ENCODE results near the gene FLYWCH2.
"Not testable (repeated sequence)": the region's sequence is repeated elsewhere in the genome, so short reads cannot be mapped to it uniquely, and the experiment has no call there.

Gene FLYWCH2

DNA sequence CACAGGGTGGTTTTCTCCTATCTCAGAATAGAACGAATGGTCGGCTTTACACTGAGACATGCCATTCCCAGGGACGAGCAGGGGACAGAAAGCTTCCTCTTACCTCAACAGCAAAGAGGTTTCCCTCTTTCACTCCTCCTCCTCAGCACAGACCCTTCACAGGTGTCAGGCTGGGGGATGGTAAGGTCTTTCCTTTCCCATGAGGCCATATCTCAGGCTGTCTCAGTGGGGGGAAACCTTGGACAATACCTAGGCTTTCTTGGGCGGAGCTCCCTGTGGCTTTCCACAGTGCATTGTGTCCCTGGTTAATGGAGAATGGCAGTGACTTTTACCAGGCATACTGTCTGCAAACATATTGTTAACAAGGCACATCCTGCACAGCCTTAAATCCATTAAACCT, 45.1 kb downstream of the FLYWCH2 start:
- Histone ChIP-seq H3K36me3 (replicated peaks in 1 of 2; ENCODE audit: control insufficient read depth in 2 of 2, insufficient read depth in 2 of 2, low read length in 2 of 2) (peaks cover 0 to 16% of the 10 kb centered on the region in 2 donors), H3K4me1 (ENCODE audit: control insufficient read depth in 2 of 2, insufficient read depth in 1 of 2, low read depth in 1 of 2, low read length in 2 of 2) (peaks cover 0 to 17% of the 10 kb centered on the region in 2 donors)
- not testable (repeated sequence) for H2BK12ac ChIP-seq (ENCODE audit: low read length); H3K4me2 ChIP-seq (ENCODE audit: insufficient read depth, low read length, poor library complexity, severe bottlenecking); H3K14ac ChIP-seq (ENCODE audit: low read length); H3K18ac ChIP-seq (ENCODE audit: low read length); H3K79me1 ChIP-seq (ENCODE audit: low read depth, low read length); H2BK15ac ChIP-seq (ENCODE audit: low read length); H4K91ac ChIP-seq (ENCODE audit: low read depth, low read length, poor library complexity); H3K4me3 ChIP-seq (ENCODE audit: low read length in 2 of 2); H2BK5ac ChIP-seq (ENCODE audit: low read length); H3K23ac ChIP-seq (ENCODE audit: low read depth, low read length, poor library complexity); H2BK120ac ChIP-seq (ENCODE audit: low read depth, low read length); H3K9ac ChIP-seq (ENCODE audit: low read depth, low read length, poor library complexity); H2AFZ ChIP-seq (ENCODE audit: low read length); DNase-seq (ENCODE audit: low spot score); H2AK5ac ChIP-seq (ENCODE audit: low read depth, low read length); H3K27me3 ChIP-seq (ENCODE audit: control insufficient read depth in 3 of 3, insufficient read depth in 3 of 3, low read depth in 1 of 3, low read length in 3 of 3); H3K27ac ChIP-seq (replicated peaks; ENCODE audit: low read length); H3K9me3 ChIP-seq (replicated peaks in 1 of 2; ENCODE audit: control insufficient read depth in 2 of 2, insufficient read depth in 1 of 2, low read depth in 1 of 2, low read length in 2 of 2); H4K8ac ChIP-seq (ENCODE audit: low read depth, low read length); H3K4ac ChIP-seq (ENCODE audit: low read length)
- no CpG with 5 or more reads among the region's 4 CpGs for WGBS, 2 donors (ENCODE audit: extremely low coverage in 2 of 2, insufficient read length in 2 of 2, insufficient replicate concordance in 1 of 2)

DNA sequence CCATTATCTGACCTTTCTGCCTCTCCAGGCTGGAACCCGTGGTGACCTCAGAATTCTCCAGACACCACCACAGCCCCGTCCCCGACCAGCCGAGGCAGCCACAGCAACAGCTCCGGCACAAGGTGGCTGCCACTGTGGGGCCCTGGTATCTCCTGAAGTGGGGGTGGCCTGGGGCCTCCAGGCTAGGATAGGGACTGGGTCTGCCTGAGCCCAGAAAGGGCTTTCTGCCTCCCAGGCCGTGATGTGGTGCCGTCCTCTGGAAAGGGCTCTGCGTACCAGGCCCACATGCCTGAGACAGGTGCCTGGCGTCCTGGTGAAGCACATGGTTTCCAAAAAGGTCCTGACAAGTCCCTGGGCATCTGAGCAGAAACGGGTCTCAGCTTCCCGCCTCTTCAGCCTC, 45.8 kb downstream of the FLYWCH2 start:
- Histone ChIP-seq H2BK5ac (ENCODE audit: low read length) (no peak overlapping the region), H3K18ac (ENCODE audit: low read length) (peak overlapping the region; percentile 72), H2BK12ac (ENCODE audit: low read length) (no peak overlapping the region), H3K27ac (replicated peaks; ENCODE audit: low read length) (no peak overlapping the region), H2BK15ac (ENCODE audit: low read length) (no peak overlapping the region), H4K91ac (ENCODE audit: low read depth, low read length, poor library complexity) (no peak overlapping the region), H3K79me1 (ENCODE audit: low read depth, low read length) (peaks cover 5% of the 10 kb centered on the region), H3K27me3 (ENCODE audit: control insufficient read depth in 3 of 3, insufficient read depth in 3 of 3, low read depth in 1 of 3, low read length in 3 of 3) (no peaks in the 10 kb centered on the region), H4K8ac (ENCODE audit: low read depth, low read length) (no peak overlapping the region), H3K4ac (ENCODE audit: low read length) (no peak overlapping the region), H3K4me3 (ENCODE audit: low read length in 2 of 2) (no peak overlapping the region), H3K9ac (ENCODE audit: low read depth, low read length, poor library complexity) (no peak overlapping the region), H3K14ac (ENCODE audit: low read length) (peak overlapping the region; percentile 38), H3K23ac (ENCODE audit: low read depth, low read length, poor library complexity) (no peak overlapping the region), H2BK120ac (ENCODE audit: low read depth, low read length) (no peak overlapping the region), H3K4me2 (ENCODE audit: insufficient read depth, low read length, poor library complexity, severe bottlenecking) (no peak overlapping the region), H2AK5ac (ENCODE audit: low read depth, low read length) (peak overlapping the region; percentile 61), H3K9me3 (replicated peaks in 1 of 2; ENCODE audit: control insufficient read depth in 2 of 2, insufficient read depth in 1 of 2, low read depth in 1 of 2, low read length in 2 of 2) (no peaks in the 10 kb centered on the region), H2AFZ (ENCODE audit: low read length) (no peak overlapping the region), H3K4me1 (ENCODE audit: control insufficient read depth in 2 of 2, insufficient read depth in 1 of 2, low read depth in 1 of 2, low read length in 2 of 2) (peaks cover 0 to 17% of the 10 kb centered on the region in 2 donors), H3K36me3 (replicated peaks in 1 of 2; ENCODE audit: control insufficient read depth in 2 of 2, insufficient read depth in 2 of 2, low read length in 2 of 2) (peaks cover 0 to 19% of the 10 kb centered on the region in 2 donors)
- no CpG with 5 or more reads among the region's 11 CpGs for WGBS, 2 donors (ENCODE audit: extremely low coverage in 2 of 2, insufficient read length in 2 of 2, insufficient replicate concordance in 1 of 2)
- no peak for DNase-seq (ENCODE audit: low spot score)

DNA sequence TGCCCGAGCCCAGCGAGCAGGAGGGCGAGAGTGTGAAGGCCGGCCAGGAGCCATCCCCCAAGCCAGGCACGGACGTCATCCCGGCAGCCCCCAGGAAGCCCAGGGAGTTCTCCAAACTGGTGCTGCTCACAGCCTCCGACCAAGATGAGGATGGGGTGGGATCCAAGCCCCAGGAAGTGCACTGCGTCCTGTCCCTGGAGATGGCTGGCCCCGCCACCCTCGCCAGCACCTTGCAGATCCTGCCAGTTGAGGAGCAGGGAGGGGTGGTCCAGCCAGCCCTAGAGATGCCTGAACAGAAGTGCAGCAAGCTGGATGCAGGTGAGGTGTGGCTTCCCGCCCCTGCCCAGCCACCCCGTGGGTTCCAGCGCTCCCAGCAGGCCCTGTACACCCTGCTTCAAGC, 46.7 kb downstream of the FLYWCH2 start:
- H4K91ac ChIP-seq (ENCODE audit: low read depth, low read length, poor library complexity), result no peak overlapping the region
- H2BK15ac ChIP-seq (ENCODE audit: low read length), result no peak overlapping the region
- no peak overlapping the region for H3K23ac ChIP-seq (ENCODE audit: low read depth, low read length, poor library complexity)
- H3K4me1 ChIP-seq (ENCODE audit: control insufficient read depth in 2 of 2, insufficient read depth in 1 of 2, low read depth in 1 of 2, low read length in 2 of 2), result peaks cover 0 to 17% of the 10 kb centered on the region in 2 donors
- no peak overlapping the region for H2AK5ac ChIP-seq (ENCODE audit: low read depth, low read length)
- DNase-seq (ENCODE audit: low spot score), result no peak
- peaks cover 5% of the 10 kb centered on the region for H3K79me1 ChIP-seq (ENCODE audit: low read depth, low read length)
- H2BK12ac ChIP-seq (ENCODE audit: low read length), result no peak overlapping the region
- peaks cover 3 to 28% of the 10 kb centered on the region in 2 donors for H3K36me3 ChIP-seq (replicated peaks in 1 of 2; ENCODE audit: control insufficient read depth in 2 of 2, insufficient read depth in 2 of 2, low read length in 2 of 2)
- WGBS, 2 donors (ENCODE audit: extremely low coverage in 2 of 2, insufficient read length in 2 of 2, insufficient replicate concordance in 1 of 2), result no CpG with 5 or more reads among the region's 14 CpGs
- no peaks in the 10 kb centered on the region for H3K27me3 ChIP-seq (ENCODE audit: control insufficient read depth in 3 of 3, insufficient read depth in 3 of 3, low read depth in 1 of 3, low read length in 3 of 3)
- H3K9me3 ChIP-seq (replicated peaks in 1 of 2; ENCODE audit: control insufficient read depth in 2 of 2, insufficient read depth in 1 of 2, low read depth in 1 of 2, low read length in 2 of 2), result no peaks in the 10 kb centered on the region
- H3K14ac ChIP-seq (ENCODE audit: low read length), result no peak overlapping the region
- H3K4me2 ChIP-seq (ENCODE audit: insufficient read depth, low read length, poor library complexity, severe bottlenecking), result no peak overlapping the region
- H3K18ac ChIP-seq (ENCODE audit: low read length), result no peak overlapping the region
- H2BK5ac ChIP-seq (ENCODE audit: low read length), result no peak overlapping the region
- H3K9ac ChIP-seq (ENCODE audit: low read depth, low read length, poor library complexity), result no peak overlapping the region
- H3K4ac ChIP-seq (ENCODE audit: low read length), result no peak overlapping the region
- H2AFZ ChIP-seq (ENCODE audit: low read length), result no peak overlapping the region
- H4K8ac ChIP-seq (ENCODE audit: low read depth, low read length), result no peak overlapping the region
- no peak overlapping the region for H2BK120ac ChIP-seq (ENCODE audit: low read depth, low read length)
- no peak overlapping the region for H3K27ac ChIP-seq (replicated peaks; ENCODE audit: low read length)
- H3K4me3 ChIP-seq (ENCODE audit: low read length in 2 of 2), result no peak overlapping the region

- no peak overlapping the region for H2AFZ ChIP-seq (ENCODE audit: low read length)
- WGBS, 2 donors (ENCODE audit: extremely low coverage in 2 of 2, insufficient read length in 2 of 2, insufficient replicate concordance in 1 of 2), result no CpG with 5 or more reads among the region's 15 CpGs
- no peak overlapping the region for H4K91ac ChIP-seq (ENCODE audit: low read depth, low read length, poor library complexity)
- H3K27ac ChIP-seq (replicated peaks; ENCODE audit: low read length), result no peak overlapping the region
- no peak overlapping the region for H3K4me2 ChIP-seq (ENCODE audit: insufficient read depth, low read length, poor library complexity, severe bottlenecking)
- H3K79me1 ChIP-seq (ENCODE audit: low read depth, low read length), result peaks cover 3% of the 10 kb centered on the region
- H4K8ac ChIP-seq (ENCODE audit: low read depth, low read length), result no peak overlapping the region
- H3K4me1 ChIP-seq (ENCODE audit: control insufficient read depth in 2 of 2, insufficient read depth in 1 of 2, low read depth in 1 of 2, low read length in 2 of 2), result peaks cover 0 to 12% of the 10 kb centered on the region in 2 donors
- no peak overlapping the region for H2BK12ac ChIP-seq (ENCODE audit: low read length)
- H3K14ac ChIP-seq (ENCODE audit: low read length), result no peak overlapping the region
- no peak overlapping the region for H3K4ac ChIP-seq (ENCODE audit: low read length)
- H3K27me3 ChIP-seq (ENCODE audit: control insufficient read depth in 3 of 3, insufficient read depth in 3 of 3, low read depth in 1 of 3, low read length in 3 of 3), result no peaks in the 10 kb centered on the region
- no peak overlapping the region for H3K4me3 ChIP-seq (ENCODE audit: low read length in 2 of 2)
- no peak overlapping the region for H3K23ac ChIP-seq (ENCODE audit: low read depth, low read length, poor library complexity)
- no peak overlapping the region for H3K18ac ChIP-seq (ENCODE audit: low read length)
- no peaks in the 10 kb centered on the region for H3K9me3 ChIP-seq (replicated peaks in 1 of 2; ENCODE audit: control insufficient read depth in 2 of 2, insufficient read depth in 1 of 2, low read depth in 1 of 2, low read length in 2 of 2)
- no peak overlapping the region for H2BK120ac ChIP-seq (ENCODE audit: low read depth, low read length)
- no peak overlapping the region for H3K9ac ChIP-seq (ENCODE audit: low read depth, low read length, poor library complexity)
- no peak overlapping the region for H2BK15ac ChIP-seq (ENCODE audit: low read length)
- no peak overlapping the region for H2BK5ac ChIP-seq (ENCODE audit: low read length)
- no peak overlapping the region for H2AK5ac ChIP-seq (ENCODE audit: low read depth, low read length)
- DNase-seq (ENCODE audit: low spot score), result no peak
- H3K36me3 ChIP-seq (replicated peaks in 1 of 2; ENCODE audit: control insufficient read depth in 2 of 2, insufficient read depth in 2 of 2, low read length in 2 of 2), result peaks cover 3 to 28% of the 10 kb centered on the region in 2 donors
These were observed 47.2 kb downstream of the FLYWCH2 start for GRCh38 chr16:2930236-2930635.
